RWPE2 (cell line): ENCODE results near the gene MELK.

Source experiments
- ATAC-seq: fragments of 200-7000 bp; cut with Tn5 transposase; 3 replicates; pipeline ENCODE4 v1.9.1; 2021; ENCODE audit warnings: low read depth
- DNase-seq: peaks from one replicate; pipeline ENCODE4 v3.0.0-alpha.2; 2020; ENCODE audit warnings: low spot score
- H3K27ac ChIP-seq: fragments of 450-650 bp; 2 replicates; pipeline ENCODE4 v1.5.1; 2017; ENCODE audit warnings: mild to moderate bottlenecking; ENCODE audit not compliant: poor library complexity, severe bottlenecking
- H3K27me3 ChIP-seq: fragments of 250-450 bp; sonication (Bioruptor Pico); 2 replicates; pipeline ENCODE4 v1.5.1; 2021; ENCODE audit warnings: mild to moderate bottlenecking, moderate library complexity; ENCODE audit not compliant: insufficient read depth, poor library complexity, severe bottlenecking
- H3K36me3 ChIP-seq: fragments of 250-450 bp; sonication (Bioruptor Pico); 2 replicates; pipeline ENCODE4 v1.5.1; 2020; ENCODE audit warnings: low read depth, mild to moderate bottlenecking, moderate library complexity
- H3K4me1 ChIP-seq: fragments of 250-450 bp; sonication (Bioruptor Pico); 2 replicates; pipeline ENCODE4 v1.5.1; 2021; ENCODE audit warnings: mild to moderate bottlenecking, moderate library complexity; ENCODE audit not compliant: insufficient read depth, poor library complexity, severe bottlenecking
- H3K4me3 ChIP-seq: fragments of 250-450 bp; sonication (Bioruptor Pico); 2 replicates; pipeline ENCODE4 v1.5.1; 2021; ENCODE audit warnings: mild to moderate bottlenecking, moderate library complexity; ENCODE audit not compliant: severe bottlenecking
- H3K9me3 ChIP-seq: fragments of 250-450 bp; sonication (Bioruptor Pico); 2 replicates; pipeline ENCODE4 v1.5.1; 2021; ENCODE audit warnings: mild to moderate bottlenecking, moderate library complexity; ENCODE audit not compliant: severe bottlenecking
- TF ChIP-seq, protein P1 (sequence below): fragments of 450-650 bp; IDR thresholded peaks from one replicate; pipeline ENCODE4 v1.5.1; 2017; ENCODE audit warnings: mild to moderate bottlenecking, moderate library complexity; ENCODE audit not compliant: poor library complexity, severe bottlenecking

MELK gene

DNA sequence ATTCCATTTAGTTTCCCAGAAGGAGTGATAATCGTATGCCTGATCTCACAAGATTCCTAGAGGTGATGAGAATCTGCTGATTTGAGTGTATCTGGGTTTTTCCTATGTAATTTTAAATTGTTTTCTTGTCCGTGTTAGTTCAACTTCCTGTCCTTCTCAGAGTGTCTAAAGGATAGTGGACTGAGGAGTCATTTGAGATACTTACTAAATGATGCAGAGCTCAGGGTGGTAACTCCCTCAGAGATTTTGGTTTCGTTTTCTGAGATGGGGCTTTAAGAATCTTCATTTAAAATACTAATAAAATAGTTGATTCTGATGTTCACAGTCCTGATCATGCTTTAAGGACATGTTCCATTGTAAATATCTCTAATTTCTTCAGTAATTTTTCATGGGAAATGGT, 30.3 kb downstream of the MELK start:
- H3K36me3 ChIP-seq, result peaks cover 88% of the 10 kb centered on the region
- DNase-seq, result no peak
- no peak overlapping the region for H3K27ac ChIP-seq
- H3K4me3 ChIP-seq, result no peak overlapping the region
- ATAC-seq, result no peak
- no peaks in the 10 kb centered on the region for H3K9me3 ChIP-seq
- TF ChIP-seq, protein P1, sequence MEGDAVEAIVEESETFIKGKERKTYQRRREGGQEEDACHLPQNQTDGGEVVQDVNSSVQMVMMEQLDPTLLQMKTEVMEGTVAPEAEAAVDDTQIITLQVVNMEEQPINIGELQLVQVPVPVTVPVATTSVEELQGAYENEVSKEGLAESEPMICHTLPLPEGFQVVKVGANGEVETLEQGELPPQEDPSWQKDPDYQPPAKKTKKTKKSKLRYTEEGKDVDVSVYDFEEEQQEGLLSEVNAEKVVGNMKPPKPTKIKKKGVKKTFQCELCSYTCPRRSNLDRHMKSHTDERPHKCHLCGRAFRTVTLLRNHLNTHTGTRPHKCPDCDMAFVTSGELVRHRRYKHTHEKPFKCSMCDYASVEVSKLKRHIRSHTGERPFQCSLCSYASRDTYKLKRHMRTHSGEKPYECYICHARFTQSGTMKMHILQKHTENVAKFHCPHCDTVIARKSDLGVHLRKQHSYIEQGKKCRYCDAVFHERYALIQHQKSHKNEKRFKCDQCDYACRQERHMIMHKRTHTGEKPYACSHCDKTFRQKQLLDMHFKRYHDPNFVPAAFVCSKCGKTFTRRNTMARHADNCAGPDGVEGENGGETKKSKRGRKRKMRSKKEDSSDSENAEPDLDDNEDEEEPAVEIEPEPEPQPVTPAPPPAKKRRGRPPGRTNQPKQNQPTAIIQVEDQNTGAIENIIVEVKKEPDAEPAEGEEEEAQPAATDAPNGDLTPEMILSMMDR, result no peak
- H3K27me3 ChIP-seq, result no peaks in the 10 kb centered on the region
- no peaks in the 10 kb centered on the region for H3K4me1 ChIP-seq

DNA sequence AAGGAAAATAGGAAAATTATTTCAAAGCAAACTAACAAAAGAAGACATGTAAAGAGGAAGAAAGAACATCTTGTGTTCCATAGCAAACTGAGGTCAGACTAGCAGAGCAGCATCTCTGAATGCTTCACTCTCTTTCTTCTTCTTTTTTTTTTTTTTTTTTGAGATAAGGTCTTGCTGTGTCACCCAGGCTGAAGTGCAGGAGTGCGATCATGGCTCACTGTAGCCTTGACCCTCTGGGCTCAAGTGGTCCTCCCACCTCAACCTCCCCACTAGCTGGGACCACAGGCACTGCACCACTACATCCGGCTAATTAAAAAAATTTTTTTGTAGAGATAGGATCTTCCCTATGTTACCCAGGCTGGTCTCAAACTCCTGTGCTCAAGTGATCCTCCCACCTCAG, 36.6 kb downstream of the MELK start:
- Histone ChIP-seq H3K4me1 (no peaks in the 10 kb centered on the region), H3K27ac (no peak overlapping the region), H3K4me3 (no peak overlapping the region), H3K36me3 (peaks cover 74% of the 10 kb centered on the region), H3K27me3 (no peaks in the 10 kb centered on the region), H3K9me3 (no peaks in the 10 kb centered on the region)
- TF ChIP-seq, protein P1, result no peak
- DNase-seq (no peak), ATAC-seq (no peak)

DNA sequence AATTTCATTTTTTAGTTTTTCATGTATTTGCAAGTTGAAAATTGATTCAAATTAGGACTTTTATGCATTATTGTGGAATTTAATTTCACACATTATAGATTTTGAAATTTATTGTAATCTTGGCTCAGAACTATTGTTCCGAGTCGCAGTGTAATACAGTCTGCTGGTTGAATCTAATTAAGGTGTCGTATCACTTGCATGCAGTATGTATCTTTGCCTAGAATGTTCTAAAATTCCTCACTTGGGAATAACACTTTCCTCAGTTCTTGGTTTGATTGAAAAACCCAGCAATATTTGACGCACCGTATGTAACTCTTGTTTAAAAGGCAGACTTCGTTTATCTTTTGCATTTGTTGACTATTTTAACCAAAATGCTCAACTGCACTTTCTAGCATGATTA, 49.4 kb downstream of the MELK start:
- Histone ChIP-seq H3K4me1 (peaks cover 19% of the 10 kb centered on the region), H3K27ac (no peak overlapping the region), H3K36me3 (peaks cover 58% of the 10 kb centered on the region), H3K4me3 (no peak overlapping the region), H3K27me3 (no peaks in the 10 kb centered on the region), H3K9me3 (no peaks in the 10 kb centered on the region)
- DNase-seq (no peak), ATAC-seq (no peak)
- TF ChIP-seq, protein P1, result no peak

DNA sequence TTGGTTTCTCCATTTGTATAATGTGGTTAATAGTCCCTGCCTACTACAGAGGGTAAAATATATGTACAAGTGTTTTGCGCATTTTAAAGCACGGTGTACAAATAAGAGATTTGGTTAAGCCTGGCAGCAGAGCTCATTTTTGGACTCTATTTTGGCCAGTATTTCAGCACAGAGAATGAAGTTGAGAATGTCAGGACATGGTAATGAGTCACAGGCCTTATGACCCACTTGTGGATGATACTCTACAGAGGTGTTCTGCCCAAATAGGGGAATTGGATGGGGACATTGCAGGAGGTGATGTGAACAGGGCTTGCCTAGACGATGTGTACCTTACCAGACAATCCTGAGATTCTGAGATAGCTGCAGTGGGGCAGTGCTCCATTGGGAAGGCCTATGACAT, 50.6 kb downstream of the MELK start:
- H3K27me3 ChIP-seq, result no peaks in the 10 kb centered on the region
- no peaks in the 10 kb centered on the region for H3K9me3 ChIP-seq
- TF ChIP-seq, protein P1, result no peak
- H3K27ac ChIP-seq, result no peak overlapping the region
- peaks cover 19% of the 10 kb centered on the region for H3K4me1 ChIP-seq
- H3K36me3 ChIP-seq, result peaks cover 57% of the 10 kb centered on the region
- no peak overlapping the region for H3K4me3 ChIP-seq
- ATAC-seq (peak; percentile 63), DNase-seq (no peak)

DNA sequence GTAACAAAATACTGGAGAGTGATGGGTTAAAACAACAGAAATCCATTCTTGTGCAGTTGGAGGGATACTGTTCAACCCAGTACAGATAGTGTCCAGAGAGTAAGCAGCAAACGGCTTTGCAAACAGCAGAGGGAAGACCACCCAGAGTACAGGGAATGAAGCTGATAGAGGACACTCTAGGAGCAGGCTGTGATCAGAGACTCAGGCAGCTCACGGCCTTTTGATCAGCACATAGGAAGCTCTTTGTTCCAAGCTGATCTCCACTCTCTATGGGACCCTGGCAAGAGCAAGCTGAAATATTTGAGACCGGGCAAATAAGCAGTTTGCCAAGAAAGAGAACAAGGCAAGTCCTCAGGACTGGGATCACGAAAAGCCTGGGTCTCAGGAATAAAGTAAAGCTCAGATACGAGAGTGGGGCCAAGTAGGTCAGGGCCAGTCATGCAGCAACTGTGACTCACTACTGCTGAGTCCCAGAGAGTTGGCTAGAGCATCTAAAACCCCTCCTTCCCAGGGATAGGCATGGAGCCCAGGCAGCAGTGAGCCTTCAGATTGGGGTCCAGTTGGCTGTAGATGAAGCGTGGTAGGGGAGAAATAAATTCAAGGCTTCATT, 52.4 kb downstream of the MELK start:
- Histone ChIP-seq H3K27me3 (no peaks in the 10 kb centered on the region), H3K4me1 (peaks cover 19% of the 10 kb centered on the region), H3K9me3 (no peaks in the 10 kb centered on the region), H3K27ac (peak overlapping the region; percentile 12), H3K36me3 (peaks cover 50% of the 10 kb centered on the region), H3K4me3 (no peak overlapping the region)
- no peak for DNase-seq
- ATAC-seq, result peak; percentile 89
- TF ChIP-seq, protein P1, result no peak
